Heart left ventricle (tissue), 13 donors: ENCODE measurements around the gene LHCGR.

ENCODE experiments used
- CTCF ChIP-seq, 12 donors: fragments of 200-600 bp; sonication (generic) in 4 of 12; IDR thresholded peaks; one replicate each; pipeline versions ENCODE4 v1.5.0 to v1.8.0; 2018 to 2022; ENCODE audit warnings: antibody characterized with exemption in 12 of 12, mild to moderate bottlenecking in 5 of 12
- POLR2A ChIP-seq, 2 donors: fragments of 450-650 bp; IDR thresholded peaks; one replicate each; pipeline ENCODE4 v1.6.1; 2017; ENCODE audit warnings: antibody characterized with exemption in 2 of 2, mild to moderate bottlenecking in 2 of 2, moderate library complexity in 2 of 2
- donor health status: ischemic (EF 13 %, LVEDD 7.1; RV severe dilation, severe dysfunction).
- donor health status: DM: no; HTN: yes; CAD: no.
- donor health status: DM: no; HTN: no; CAD: no.
- donor health status: ischemic (EF 25% LVEDD 6.9; RV normal size, moderate dysfunction).
- donor health status: ischemic (EF 25% LVEDD 5.7; RV mildly dilated, moderate dysfunction).
- donor health status: ischemic (EF 35%, LVEDD 5.7; RV mildly dilated, moderate dysfunction).
- donor health status: nonischemic (EF 11% LVEDD 7.7; RV severe dilation, severe dysfunction).
- donor health status: DM: yes; HTN: yes; CAD: no.
- donor health status: PGD.
- donor health status: ischemic (EF 29% LVEDD 5.4; RV normal size, mild dysfunction).
- donor health status: nonischemic (EF 23%, LVEDD 6.1; RV moderate dilation, normal function).

GRCh38 chr2:48691935-48692691, 63.4 kb downstream of the LHCGR start:
- TF ChIP-seq CTCF (IDR thresholded peaks at IDR 0.05): no peak
- TF ChIP-seq POLR2A (IDR thresholded peaks at IDR 0.05): no peak
